ENCODE measurements around the gene ACACA. TPM values are rescaled to one million over a fixed set of nuclear protein-coding genes. Genes with fewer than 3 reads are reported as not detected.

Gene ACACA
- total and polyA plus RNA-seq, 9 of the 15 experiments (the other 6 are each of a cell fraction or from before 2014, with no cell fraction given): 35.9 to 135 (median 88.4) TPM

GRCh38 chr17:37373530-37374159 is 33.0 kb downstream of the ACACA start (continued):
- no peak for TF ChIP-seq BACH1 (tag; IDR thresholded peaks at IDR 0.05)

GRCh38 chr17:37368577-37368976 is 38.1 kb downstream of the ACACA start:
- no peak overlapping the region for H3K4me2 ChIP-seq (ENCODE audit: insufficient read depth, low read length)
- peaks cover 0 to 2% of the 10 kb centered on the region in 2 experiments; a peak in 2 of 5 replicates for H3K4me1 ChIP-seq (replicated peaks in 1 of 2; ENCODE audit: control insufficient read depth in 2 of 2, insufficient read depth in 2 of 2, low read length in 2 of 2)
- no TSS peak for BruUV-seq (replicated peaks)
- no peak overlapping the region for H3K9ac ChIP-seq (ENCODE audit: insufficient read depth in 1 of 2, low read depth in 2 of 2, low read length in 2 of 2)
- no peaks in the 10 kb centered on the region for H3K36me3 ChIP-seq (ENCODE audit: control insufficient read depth, insufficient read depth, low read length)
- no peak for DNase-seq (ENCODE audit: extremely low read depth in 1 of 4, low spot score in 3 of 4)
- H4K20me1 ChIP-seq (replicated peaks; ENCODE audit: control insufficient read depth, insufficient read depth, low read length): no peaks in the 10 kb centered on the region
- H3K27me3 ChIP-seq (ENCODE audit: control insufficient read depth in 2 of 2, insufficient read depth in 2 of 2, low read length in 2 of 2): no peaks in the 10 kb centered on the region
- no peaks in the 10 kb centered on the region for H3K9me1 ChIP-seq (ENCODE audit: control insufficient read depth, insufficient read depth, low read length)
- WGBS (ENCODE audit: insufficient coverage, low coverage, missing lambda C conversion rate): 48% methylated on average over 3 of the region's 3 CpGs
- in situ Hi-C loops (cut with MboI): no loop called here
- intact Hi-C loops (cut with micrococcal nuclease): loop anchor here (10.0 kb wide), 1 partner anchor 84 kb away; no protein-coding TSS in a partner anchor
- H3K79me2 ChIP-seq (ENCODE audit: control insufficient read depth, insufficient read depth, low read length): no peaks in the 10 kb centered on the region
- ChIA-PET CTCF (ENCODE audit: low intra/inter-chr PET ratio) (no interaction called here), POLR2A (no interaction called here)
- H3K9me3 ChIP-seq (replicated peaks; ENCODE audit: control insufficient read depth, insufficient read depth, low read depth, low read length): no peaks in the 10 kb centered on the region
- H3K4me3 ChIP-seq: no peak overlapping the region
- no peak overlapping the region for H2AFZ ChIP-seq (ENCODE audit: low read depth, low read length)
- no peak for ATAC-seq
- FAIRE-seq: no peak
- H3K27ac ChIP-seq (ENCODE audit: extremely low read depth, low read depth, low read length): no peak overlapping the region
- no peak for TF ChIP-seq ZNF717 (CRISPR knock-in tag; IDR thresholded peaks at IDR 0.05)
- TF ChIP-seq FOXM1 (IDR thresholded peaks at IDR 0.05; ENCODE audit: low read depth): no peak
- no peak for TF ChIP-seq FOXM1 (CRISPR knock-in tag; IDR thresholded peaks at IDR 0.05; ENCODE audit: low read depth)
- TF ChIP-seq ZHX1 (conservative IDR thresholded peaks at IDR 0.05; ENCODE audit: low read length): no peak
- TF ChIP-seq CREM (IDR thresholded peaks at IDR 0.05; ENCODE audit: low read depth): no peak
- TF ChIP-seq TRIM25 (IDR thresholded peaks at IDR 0.05; ENCODE audit: borderline replicate concordance): no peak
- peak; percentile 50 for TF ChIP-seq ATF3 (IDR thresholded peaks at IDR 0.05)
- no peak for TF ChIP-seq ATF3 (CRISPR knock-in tag; conservative IDR thresholded peaks at IDR 0.05)
- no peak for TF ChIP-seq EWSR1 (IDR thresholded peaks at IDR 0.05; ENCODE audit: borderline replicate concordance, low read depth, partially characterized antibody)
- TF ChIP-seq CEBPB (tag; IDR thresholded peaks at IDR 0.05): peak; percentile 60
- no peak for TF ChIP-seq ZBTB26 (CRISPR knock-in tag; IDR thresholded peaks at IDR 0.05)
- no peak for TF ChIP-seq NFATC3 (IDR thresholded peaks at IDR 0.05)
- TF ChIP-seq CEBPG (CRISPR knock-in tag; IDR thresholded peaks at IDR 0.05): peak; percentile 37; the same call in 1 of the 2 replicates
- peak; percentile 55 to 56; a peak in 3 of 4 replicates for TF ChIP-seq CEBPG (tag; conservative IDR thresholded peaks at IDR 0.05 in 1 of 2, IDR thresholded peaks at IDR 0.05 in 1 of 2)
- TF ChIP-seq HLTF (IDR thresholded peaks at IDR 0.05): no peak

Measured in K562 (cell line).